HepG2 (cell line): ENCODE results near the gene DPCD. TPM values are rescaled to one million over a fixed set of nuclear protein-coding genes. Genes with fewer than 3 reads are reported as not detected.

Source experiments
- ATAC-seq: fragments of 200-7000 bp; cut with Tn5 transposase; 3 replicates; pipeline ENCODE4 v1.9.1; 2020; ENCODE audit warnings: mild to moderate bottlenecking, moderate library complexity
- BruUV-seq: library from RNA; stranded (reverse); fragments of 400-500 nt; replicated peaks from 2 replicates; lab custom pipeline; 2021; lab: Mats Ljungman, UMichigan
- CTCF ChIA-PET: fragments of 300-600 bp; formaldehyde crosslinking; extraction: SDS; loops from one replicate; lab custom pipeline; 2021; ENCODE audit warnings: low total read pairs, inconsistent platforms, low intra/inter-chr PET ratio; lab: Yijun Ruan, JAX
- POLR2A ChIA-PET: fragments of 350-600 bp; sonication (Branson Sonifier 250); formaldehyde crosslinking; loops from one replicate; lab custom pipeline; 2020; ENCODE audit warnings: antibody characterized with exemption, inconsistent platforms; lab: Yijun Ruan, JAX
- DNase-seq: peaks from one replicate; pipeline ENCODE4 v3.0.0-alpha.2; 2015; ENCODE audit warnings: low spot score
- FAIRE-seq: peaks from 3 replicates; lab custom pipeline; 2011; peaks lifted over from hg19 to GRCh38; lab: Jason Lieb, UNC
- H2AFZ ChIP-seq: one replicate; pipeline ENCODE4 v1.6.1; 2011; ENCODE audit warnings: low read length, inconsistent platforms
- H3K27ac ChIP-seq: fragments of 300-600 bp; 3 replicates; pipeline ENCODE4 v1.8.0; 2011; ENCODE audit warnings: mixed run types, mild to moderate bottlenecking, mixed read lengths, low read length, inconsistent platforms; ENCODE audit not compliant: insufficient read depth; ENCODE audit errors: extremely low read length
- H3K27me3 ChIP-seq, 2 experiments: fragments of 200-600 bp in 1 of 2; 2 replicates in 1 of 2; 3 replicates in 1 of 2; pipeline versions ENCODE4 v1.6.0 to v1.8.0; 2011; ENCODE audit warnings: low read length in 2 of 2, mild to moderate bottlenecking in 2 of 2, moderate library complexity in 2 of 2, inconsistent platforms in 1 of 2; ENCODE audit not compliant: insufficient read depth in 2 of 2, control insufficient read depth in 1 of 2
- H3K36me3 ChIP-seq, 2 experiments: fragments of 200-600 bp in 1 of 2; replicated peaks in 1 of 2; 2 replicates in 1 of 2; 3 replicates in 1 of 2; pipeline versions ENCODE4 v1.5.1 to v1.8.0; 2011; ENCODE audit warnings: low read length in 2 of 2, inconsistent platforms in 1 of 2; ENCODE audit not compliant: insufficient read depth in 2 of 2, control insufficient read depth in 1 of 2
- H3K4me1 ChIP-seq: 2 replicates; pipeline ENCODE4 v1.5.1; 2012; ENCODE audit warnings: low read length, inconsistent platforms; ENCODE audit not compliant: insufficient read depth
- H3K4me2 ChIP-seq: 2 replicates; pipeline ENCODE4 v1.6.0; 2011; ENCODE audit warnings: low read depth, low read length, inconsistent platforms
- H3K4me3 ChIP-seq, 3 experiments: fragments of 200-600 bp in 1 of 3; sonication (generic), shearing (Covaris generic) in 1 of 3; replicated peaks in 1 of 3; 2 replicates each; pipeline ENCODE4 v1.5.1; 2011 to 2016; ENCODE audit warnings: low read length in 3 of 3, inconsistent platforms in 2 of 3, low read depth in 2 of 3, mild to moderate bottlenecking in 2 of 3, control low read depth in 1 of 3, mixed read lengths in 1 of 3; ENCODE audit not compliant: insufficient read depth in 1 of 3
- H3K79me2 ChIP-seq: one replicate; pipeline ENCODE4 v1.6.1; 2011; ENCODE audit warnings: low read length, inconsistent platforms; ENCODE audit not compliant: insufficient read depth
- H3K9ac ChIP-seq: 2 replicates; pipeline ENCODE4 v1.6.0; 2011; ENCODE audit warnings: mild to moderate bottlenecking, low read depth, low read length, inconsistent platforms; ENCODE audit not compliant: insufficient read depth
- H3K9me3 ChIP-seq: 2 replicates; pipeline ENCODE4 v1.5.1; 2012; ENCODE audit warnings: mild to moderate bottlenecking, low read length
- H4K20me1 ChIP-seq: 2 replicates; pipeline ENCODE4 v1.6.0; 2011; ENCODE audit warnings: inconsistent platforms, mild to moderate bottlenecking, low read length, moderate library complexity; ENCODE audit not compliant: insufficient read depth
- ZNF18 ChIP-seq: sonication (generic); formaldehyde crosslinking; IDR thresholded peaks from 2 replicates; pipeline ENCODE4 v1.8.0; 2022; ENCODE audit warnings: mild to moderate bottlenecking, missing genetic modification reagents; ENCODE audit not compliant: insufficient replicate concordance
- ZNF567 ChIP-seq: sonication (generic); formaldehyde crosslinking; IDR thresholded peaks from 2 replicates; pipeline ENCODE4 v1.8.1; 2023; ENCODE audit warnings: mild to moderate bottlenecking, missing genetic modification reagents, borderline replicate concordance
- ZNF629 ChIP-seq: sonication (generic); formaldehyde crosslinking; conservative IDR thresholded peaks from 2 replicates; pipeline ENCODE4 v1.5.0; 2020; ENCODE audit warnings: missing genetic modification reagents
- WGBS: methylation state at CpG from one replicate; pipeline ENCODE4 v1.1.6; 2017; ENCODE audit warnings: low lambda C conversion rate; 5-methylcytosine and 5-hydroxymethylcytosine counted together
- in situ Hi-C: cut with HindIII; loops from 2 replicates; pipeline ENCODE4 v1.10.0; 2017; ENCODE audit warnings: low pct_unique_long_range_greater_than_20kb; ENCODE audit not compliant: extremely low pct_ligation_motif_present
- intact Hi-C: fragments of 100-400 bp; cut with micrococcal nuclease; formaldehyde crosslinking; loops from one replicate; pipeline ENCODE4 v1.10.0; 2022; ENCODE audit not compliant: unreplicated experiment
- polyA plus RNA-seq, 8 experiments: library from polyadenylated mRNA; depleted of rRNA in 3 of 8; stranded (reverse) in 7 of 8; unstranded in 1 of 8; fragments of >200 nt; fragmentation: Illumina TruSeq in 4 of 8; extraction: Trizol in 4 of 8; gene quantifications; 2 replicates each; pipeline versions ENCODE4 v1.2.1 to v1.2.3, GENCODE V29; 2011 to 2016; ENCODE audit warnings: low read depth in 4 of 8, missing spikeins in 1 of 8, mixed read lengths in 1 of 8; ENCODE audit not compliant: insufficient read depth in 1 of 8
- total RNA-seq, 5 experiments: library from RNA; depleted of rRNA; stranded (reverse); fragments of >200 nt; fragmentation: Illumina TruSeq; extraction: Trizol; gene quantifications; 2 replicates each; pipeline ENCODE4 v1.2.3, GENCODE V29; 2016; ENCODE audit warnings: low read depth in 1 of 5

Gene DPCD
- total and polyA plus RNA-seq, 2 of the 13 experiments (the other 11 are each of a cell fraction or from before 2014, with no cell fraction given) = 25.2 to 27.0 TPM

DNA sequence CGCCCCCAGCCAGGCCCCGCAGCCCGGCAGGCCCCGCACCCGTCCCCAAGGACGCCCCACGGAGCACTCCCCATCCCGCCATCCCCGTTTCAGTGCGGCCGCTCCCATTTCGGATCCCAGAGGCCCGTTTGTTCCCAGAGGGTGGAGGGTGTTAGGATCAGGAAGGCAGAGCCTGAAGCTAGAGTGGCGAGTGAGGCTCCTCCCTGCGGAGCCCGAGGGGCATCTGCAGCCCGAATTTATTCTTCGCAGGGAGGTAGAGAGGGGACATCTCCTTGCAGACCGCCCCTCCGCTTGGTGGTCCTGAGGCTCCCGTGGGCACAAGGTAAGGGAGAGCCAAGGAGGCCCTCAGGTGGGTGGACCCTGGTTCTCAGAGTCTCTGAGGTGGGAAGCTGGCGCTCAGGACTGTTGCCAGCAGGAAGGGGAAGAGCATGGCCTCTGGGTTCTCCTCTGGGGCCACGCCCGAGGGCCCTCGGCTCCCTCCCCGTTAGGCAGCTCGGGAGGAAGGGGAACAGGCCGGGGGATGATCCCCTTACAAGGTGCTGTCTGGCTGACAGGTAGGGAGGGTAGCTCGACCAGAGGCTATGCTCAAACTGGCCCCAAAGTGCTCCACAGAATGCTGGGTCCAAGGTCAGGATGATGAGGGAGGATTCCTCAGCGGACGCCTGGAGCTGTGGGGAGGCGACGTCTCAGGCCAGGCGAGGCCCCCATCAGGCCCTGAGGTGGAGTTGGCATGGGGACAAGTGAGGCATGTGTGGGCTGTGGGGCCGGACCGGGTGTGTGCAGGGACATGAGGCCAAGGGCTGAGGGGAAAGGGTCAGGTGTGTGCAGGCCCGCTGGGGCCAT, 17.5 kb upstream of the DPCD start (continued):
- TF ChIP-seq ZNF567 (CRISPR knock-in tag) = peak; percentile 42; the same call in 1 of the 2 replicates

GRCh38 chr10:101571271-101571925, 16.7 kb upstream of the DPCD start:
- WGBS = 51% methylated on average over 7 of the region's 8 CpGs
- Histone ChIP-seq H2AFZ (no peak overlapping the region), H3K9ac (peak overlapping the region; percentile 60; the same call in 1 of the 2 replicates), H3K4me2 (peak overlapping the region; percentile 100), H3K4me3 (peak overlapping the region in 1 of 3 experiments; percentile 85; a peak in 1 of 6 replicates), H3K27me3 (peaks cover 0 to 36% of the 10 kb centered on the region in 2 experiments; a peak in 4 of 5 replicates), H3K36me3 (no peaks in the 10 kb centered on the region), H3K9me3 (no peaks in the 10 kb centered on the region), H3K27ac (no peak overlapping the region), H3K79me2 (no peaks in the 10 kb centered on the region), H3K4me1 (peaks cover 37% of the 10 kb centered on the region), H4K20me1 (no peaks in the 10 kb centered on the region)
- DNase-seq (no peak), ATAC-seq (no peak), FAIRE-seq (no peak)
- BruUV-seq = no TSS peak
- POLR2A ChIA-PET = interaction anchor here (0.7 to 2.3 kb wide), 2 partner anchors 10 to 16 kb away, joined by 3 to 10 read pairs; partner anchors contain the start of genes DPCD and POLL
- intact Hi-C loops (loop anchor here (5.0 kb wide), 1 partner anchor 279 kb away; no protein-coding TSS in a partner anchor), in situ Hi-C loops (loop anchor here (5.0 kb wide), 1 partner anchor 279 kb away; no protein-coding TSS in a partner anchor)
- peak; percentile 76 for TF ChIP-seq ZNF629 (CRISPR knock-in tag)
- no peak for TF ChIP-seq ZNF18
- CTCF ChIA-PET = no interaction called here
